Astrocyte (in vitro differentiated cells and primary cell): ENCODE measurements around the gene CNTLN. TPM values are rescaled to one million over a fixed set of nuclear protein-coding genes. Genes with fewer than 3 reads are reported as not detected.

Source experiments
- DNase-seq: peaks from one replicate; pipeline ENCODE4 v3.0.0-alpha.2; 2010; ENCODE audit warnings: low read depth
- FAIRE-seq: peaks from 2 replicates; lab custom pipeline; 2011; peaks lifted over from hg19 to GRCh38; lab: Jason Lieb, UNC
- H2AFZ ChIP-seq: 2 replicates; pipeline ENCODE4 v1.6.0; 2012; ENCODE audit warnings: low read depth, low read length, inconsistent platforms
- H3K27ac ChIP-seq: 2 replicates; pipeline ENCODE4 v1.5.1; 2011; ENCODE audit warnings: low read depth, low read length, inconsistent platforms
- H3K27me3 ChIP-seq: 2 replicates; pipeline ENCODE4 v1.6.0; 2011; ENCODE audit warnings: low read length, inconsistent platforms; ENCODE audit not compliant: insufficient read depth
- H3K36me3 ChIP-seq: 2 replicates; pipeline ENCODE4 v1.5.1; 2011; ENCODE audit warnings: low read length, inconsistent platforms; ENCODE audit not compliant: insufficient read depth
- H3K4me1 ChIP-seq: 2 replicates; pipeline ENCODE4 v1.5.1; 2011; ENCODE audit warnings: low read length, inconsistent platforms; ENCODE audit not compliant: insufficient read depth
- H3K4me2 ChIP-seq: 2 replicates; pipeline ENCODE4 v1.6.0; 2012; ENCODE audit warnings: low read length, inconsistent platforms
- H3K4me3 ChIP-seq: 2 replicates; pipeline ENCODE4 v1.5.1; 2011; ENCODE audit warnings: low read depth, mild to moderate bottlenecking, low read length, inconsistent platforms; ENCODE audit not compliant: insufficient read depth
- H3K79me2 ChIP-seq: 2 replicates; pipeline ENCODE4 v1.6.0; 2012; ENCODE audit warnings: mild to moderate bottlenecking, low read length, inconsistent platforms; ENCODE audit not compliant: insufficient read depth
- H3K9ac ChIP-seq: 2 replicates; pipeline ENCODE4 v1.6.0; 2012; ENCODE audit warnings: mild to moderate bottlenecking, low read length, inconsistent platforms
- H3K9me3 ChIP-seq: 2 replicates; pipeline ENCODE4 v1.5.1; 2012; ENCODE audit warnings: low read depth, mild to moderate bottlenecking, low read length, inconsistent platforms; ENCODE audit not compliant: insufficient read depth
- H4K20me1 ChIP-seq: 2 replicates; pipeline ENCODE4 v1.6.0; 2012; ENCODE audit warnings: low read length, inconsistent platforms; ENCODE audit not compliant: insufficient read depth
- H3K27ac Mint-ChIP-seq: one replicate; pipeline ENCODE4 v1.8.0; 2021; ENCODE audit warnings: mild to moderate bottlenecking, mixed read lengths; ENCODE audit not compliant: unreplicated experiment
- H3K27me3 Mint-ChIP-seq: one replicate; pipeline ENCODE4 v1.8.0; 2021; ENCODE audit warnings: low read depth, mixed read lengths; ENCODE audit not compliant: unreplicated experiment
- H3K36me3 Mint-ChIP-seq: one replicate; pipeline ENCODE4 v1.8.0; 2021; ENCODE audit warnings: low read depth, mixed read lengths; ENCODE audit not compliant: unreplicated experiment
- H3K4me1 Mint-ChIP-seq: one replicate; pipeline ENCODE4 v1.8.0; 2021; ENCODE audit warnings: low read depth, mixed read lengths; ENCODE audit not compliant: unreplicated experiment
- H3K4me3 Mint-ChIP-seq: one replicate; pipeline ENCODE4 v1.8.0; 2021; ENCODE audit warnings: mild to moderate bottlenecking, moderate library complexity, mixed read lengths; ENCODE audit not compliant: unreplicated experiment
- H3K9me3 Mint-ChIP-seq: one replicate; pipeline ENCODE4 v1.8.0; 2021; ENCODE audit warnings: mild to moderate bottlenecking, mixed read lengths; ENCODE audit not compliant: unreplicated experiment
- EZH2 ChIP-seq: IDR thresholded peaks from 2 replicates; pipeline ENCODE4 v1.6.1; 2012; ENCODE audit warnings: mild to moderate bottlenecking, low read length, inconsistent platforms; ENCODE audit not compliant: insufficient read depth
- total RNA-seq: library from RNA; stranded (reverse); gene quantifications from 2 replicates; pipeline ENCODE4 v1.2.1, GENCODE V29; 2021
- TF ChIP-seq, protein P1 (sequence below): IDR thresholded peaks from 2 replicates; pipeline ENCODE4 v1.5.1; 2011; ENCODE audit warnings: low read depth, mild to moderate bottlenecking, inconsistent platforms, low read length, moderate library complexity; ENCODE audit not compliant: insufficient read depth

CNTLN gene
- total RNA-seq, 1 donor from 2014 or later, result 4.4 TPM

GRCh38 chr9:17472126-17472525 is 337.3 kb downstream of the CNTLN start:
- Histone ChIP-seq H3K36me3 (no peaks in the 10 kb centered on the region), H4K20me1 (no peaks in the 10 kb centered on the region), H3K27ac (no peak overlapping the region), H3K9ac (no peak overlapping the region), H3K4me2 (no peak overlapping the region), H3K9me3 (no peaks in the 10 kb centered on the region), H3K4me1 (no peaks in the 10 kb centered on the region), H3K79me2 (no peaks in the 10 kb centered on the region), H2AFZ (no peak overlapping the region), H3K4me3 (no peak overlapping the region), H3K27me3 (no peaks in the 10 kb centered on the region)
- H3K9me3 Mint-ChIP-seq, result no peaks in the 10 kb centered on the region
- H3K27me3 Mint-ChIP-seq, result no peaks in the 10 kb centered on the region
- no peak for FAIRE-seq
- H3K36me3 Mint-ChIP-seq, result no peaks in the 10 kb centered on the region
- no peak overlapping the region for H3K27ac Mint-ChIP-seq
- no peak overlapping the region for H3K4me3 Mint-ChIP-seq
- H3K4me1 Mint-ChIP-seq, result no peaks in the 10 kb centered on the region
- DNase-seq, result peak; percentile 21
- TF ChIP-seq, protein P1, sequence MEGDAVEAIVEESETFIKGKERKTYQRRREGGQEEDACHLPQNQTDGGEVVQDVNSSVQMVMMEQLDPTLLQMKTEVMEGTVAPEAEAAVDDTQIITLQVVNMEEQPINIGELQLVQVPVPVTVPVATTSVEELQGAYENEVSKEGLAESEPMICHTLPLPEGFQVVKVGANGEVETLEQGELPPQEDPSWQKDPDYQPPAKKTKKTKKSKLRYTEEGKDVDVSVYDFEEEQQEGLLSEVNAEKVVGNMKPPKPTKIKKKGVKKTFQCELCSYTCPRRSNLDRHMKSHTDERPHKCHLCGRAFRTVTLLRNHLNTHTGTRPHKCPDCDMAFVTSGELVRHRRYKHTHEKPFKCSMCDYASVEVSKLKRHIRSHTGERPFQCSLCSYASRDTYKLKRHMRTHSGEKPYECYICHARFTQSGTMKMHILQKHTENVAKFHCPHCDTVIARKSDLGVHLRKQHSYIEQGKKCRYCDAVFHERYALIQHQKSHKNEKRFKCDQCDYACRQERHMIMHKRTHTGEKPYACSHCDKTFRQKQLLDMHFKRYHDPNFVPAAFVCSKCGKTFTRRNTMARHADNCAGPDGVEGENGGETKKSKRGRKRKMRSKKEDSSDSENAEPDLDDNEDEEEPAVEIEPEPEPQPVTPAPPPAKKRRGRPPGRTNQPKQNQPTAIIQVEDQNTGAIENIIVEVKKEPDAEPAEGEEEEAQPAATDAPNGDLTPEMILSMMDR, result no peak
- no peak for TF ChIP-seq EZH2

DNA sequence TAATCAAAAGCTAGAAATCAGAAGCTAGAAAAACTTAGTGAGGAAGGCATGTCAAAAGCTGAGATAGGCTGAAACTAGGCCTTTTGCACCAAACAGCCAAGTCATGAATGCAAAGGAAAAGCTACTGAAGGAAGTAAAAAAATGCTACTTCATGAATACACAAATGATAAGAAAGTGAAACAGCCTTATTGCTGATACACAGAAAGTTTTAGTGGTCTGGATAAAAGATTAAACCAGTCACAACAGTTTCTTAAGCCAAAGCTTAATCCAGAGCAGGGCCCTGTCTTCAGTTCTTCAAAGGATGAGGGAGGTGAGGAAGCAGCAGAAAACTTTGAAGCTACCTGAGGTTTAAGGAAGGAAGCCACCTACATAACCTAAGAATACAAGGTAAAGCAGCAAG is 341.6 kb downstream of the CNTLN start:
- H3K36me3 ChIP-seq, result no peaks in the 10 kb centered on the region
- no peaks in the 10 kb centered on the region for H3K27me3 ChIP-seq
- no peaks in the 10 kb centered on the region for H4K20me1 ChIP-seq
- FAIRE-seq (no peak), DNase-seq (no peak)
- H3K9ac ChIP-seq, result no peak overlapping the region
- no peak overlapping the region for H3K4me2 ChIP-seq
- H3K4me1 ChIP-seq, result no peaks in the 10 kb centered on the region
- no peaks in the 10 kb centered on the region for H3K36me3 Mint-ChIP-seq
- no peaks in the 10 kb centered on the region for H3K9me3 Mint-ChIP-seq
- TF ChIP-seq, protein P1, result no peak
- no peak for TF ChIP-seq EZH2
- no peak overlapping the region for H3K27ac Mint-ChIP-seq
- H3K9me3 ChIP-seq, result no peaks in the 10 kb centered on the region
- H3K4me1 Mint-ChIP-seq, result no peaks in the 10 kb centered on the region
- H2AFZ ChIP-seq, result no peak overlapping the region
- H3K4me3 Mint-ChIP-seq, result no peak overlapping the region
- H3K4me3 ChIP-seq, result no peak overlapping the region
- H3K79me2 ChIP-seq, result no peaks in the 10 kb centered on the region
- no peak overlapping the region for H3K27ac ChIP-seq
- no peaks in the 10 kb centered on the region for H3K27me3 Mint-ChIP-seq

GRCh38 chr9:17477816-17478215 is 343.0 kb downstream of the CNTLN start:
- H3K27me3 ChIP-seq, result no peaks in the 10 kb centered on the region
- no peak overlapping the region for H3K4me3 ChIP-seq
- Mint-ChIP-seq H3K27ac (no peak overlapping the region), H3K36me3 (no peaks in the 10 kb centered on the region), H3K27me3 (no peaks in the 10 kb centered on the region), H3K9me3 (no peaks in the 10 kb centered on the region), H3K4me3 (no peak overlapping the region), H3K4me1 (no peaks in the 10 kb centered on the region)
- H3K36me3 ChIP-seq, result no peaks in the 10 kb centered on the region
- no peaks in the 10 kb centered on the region for H3K79me2 ChIP-seq
- DNase-seq (no peak), FAIRE-seq (no peak)
- no peaks in the 10 kb centered on the region for H3K4me1 ChIP-seq
- no peaks in the 10 kb centered on the region for H4K20me1 ChIP-seq
- no peak overlapping the region for H3K27ac ChIP-seq
- TF ChIP-seq, protein P1, result no peak
- no peak for TF ChIP-seq EZH2
- no peak overlapping the region for H3K9ac ChIP-seq
- no peak overlapping the region for H3K4me2 ChIP-seq
- H2AFZ ChIP-seq, result no peak overlapping the region
- H3K9me3 ChIP-seq, result no peaks in the 10 kb centered on the region
